GM11168 (cell line): ENCODE data around the gene PPA2.

Experiments
- in situ Hi-C: fragments of 300-500 bp; cut with MboI; formaldehyde crosslinking; loops from one replicate; pipeline ENCODE4 v1.12.0; 2022; ENCODE audit warnings: low sequenced_read_pairs; ENCODE audit not compliant: unreplicated experiment

The PPA2 gene

GRCh38 chr4:105461621-105462382 lies 12.1 kb downstream of the PPA2 start:
- in situ Hi-C loops: loop anchor here (25.0 kb wide), 2 partner anchors 525 to 1400 kb away; no protein-coding TSS in a partner anchor

- in situ Hi-C loops: loop anchor here (25.0 kb wide), 2 partner anchors 524 to 1399 kb away; no protein-coding TSS in a partner anchor
Measured at GRCh38 chr4:105461221-105461620, 12.6 kb downstream of the PPA2 start.

- in situ Hi-C loops: loop anchor here (25.0 kb wide), 2 partner anchors 523 to 1398 kb away; no protein-coding TSS in a partner anchor
Measured at GRCh38 chr4:105460306-105460705, 13.6 kb downstream of the PPA2 start.

GRCh38 chr4:105458541-105458940 lies 15.3 kb downstream of the PPA2 start:
- in situ Hi-C loops: loop anchor here (25.0 kb wide), 2 partner anchors 521 to 1396 kb away; no protein-coding TSS in a partner anchor

GRCh38 chr4:105458001-105458400 lies 15.9 kb downstream of the PPA2 start:
- in situ Hi-C loops: loop anchor here (25.0 kb wide), 2 partner anchors 521 to 1396 kb away; no protein-coding TSS in a partner anchor

GRCh38 chr4:105455998-105456397 lies 17.9 kb downstream of the PPA2 start:
- in situ Hi-C loops: loop anchor here (25.0 kb wide), 2 partner anchors 519 to 1394 kb away; no protein-coding TSS in a partner anchor

GRCh38 chr4:105455182-105455581 lies 18.7 kb downstream of the PPA2 start:
- in situ Hi-C loops: loop anchor here (25.0 kb wide), 2 partner anchors 518 to 1393 kb away; no protein-coding TSS in a partner anchor

GRCh38 chr4:105453550-105454205 lies 20.2 kb downstream of the PPA2 start:
- in situ Hi-C loops: loop anchor here (25.0 kb wide), 2 partner anchors 516 to 1391 kb away; no protein-coding TSS in a partner anchor

GRCh38 chr4:105451346-105451745 lies 22.5 kb downstream of the PPA2 start:
- in situ Hi-C loops: loop anchor here (25.0 kb wide), 2 partner anchors 514 to 1389 kb away; no protein-coding TSS in a partner anchor

- in situ Hi-C loops: no loop called here
Measured at GRCh38 chr4:105440890-105441289, 33.0 kb downstream of the PPA2 start.

GRCh38 chr4:105437637-105438036 lies 36.2 kb downstream of the PPA2 start:
- in situ Hi-C loops: no loop called here

GRCh38 chr4:105436414-105436813 lies 37.4 kb downstream of the PPA2 start:
- in situ Hi-C loops: no loop called here

- in situ Hi-C loops: no loop called here
Measured at GRCh38 chr4:105434940-105435339, 38.9 kb downstream of the PPA2 start.

- in situ Hi-C loops: no loop called here
Measured at GRCh38 chr4:105433421-105433820, 40.4 kb downstream of the PPA2 start.

GRCh38 chr4:105432438-105432837 lies 41.4 kb downstream of the PPA2 start:
- in situ Hi-C loops: no loop called here

- in situ Hi-C loops: no loop called here
Measured at GRCh38 chr4:105430811-105431210, 43.1 kb downstream of the PPA2 start.

- in situ Hi-C loops: no loop called here
Measured at GRCh38 chr4:105426187-105426897, 47.5 kb downstream of the PPA2 start.

- in situ Hi-C loops: no loop called here
Measured at GRCh38 chr4:105422207-105422920, 51.5 kb downstream of the PPA2 start.

- in situ Hi-C loops: no loop called here
Measured at GRCh38 chr4:105417624-105418023, 56.2 kb downstream of the PPA2 start.

GRCh38 chr4:105415281-105415744 lies 58.5 kb downstream of the PPA2 start:
- in situ Hi-C loops: no loop called here
